Measurements from ENCODE around the gene MAP3K2. TPM values are rescaled to one million over a fixed set of nuclear protein-coding genes. Genes with fewer than 3 reads are reported as not detected.

The MAP3K2 gene, protein sequence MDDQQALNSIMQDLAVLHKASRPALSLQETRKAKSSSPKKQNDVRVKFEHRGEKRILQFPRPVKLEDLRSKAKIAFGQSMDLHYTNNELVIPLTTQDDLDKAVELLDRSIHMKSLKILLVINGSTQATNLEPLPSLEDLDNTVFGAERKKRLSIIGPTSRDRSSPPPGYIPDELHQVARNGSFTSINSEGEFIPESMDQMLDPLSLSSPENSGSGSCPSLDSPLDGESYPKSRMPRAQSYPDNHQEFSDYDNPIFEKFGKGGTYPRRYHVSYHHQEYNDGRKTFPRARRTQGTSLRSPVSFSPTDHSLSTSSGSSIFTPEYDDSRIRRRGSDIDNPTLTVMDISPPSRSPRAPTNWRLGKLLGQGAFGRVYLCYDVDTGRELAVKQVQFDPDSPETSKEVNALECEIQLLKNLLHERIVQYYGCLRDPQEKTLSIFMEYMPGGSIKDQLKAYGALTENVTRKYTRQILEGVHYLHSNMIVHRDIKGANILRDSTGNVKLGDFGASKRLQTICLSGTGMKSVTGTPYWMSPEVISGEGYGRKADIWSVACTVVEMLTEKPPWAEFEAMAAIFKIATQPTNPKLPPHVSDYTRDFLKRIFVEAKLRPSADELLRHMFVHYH
- 27.5 TPM for polyA plus RNA-seq
- long read RNA-seq, donor 1, result 0 reads
- long read RNA-seq, donor 2, partial matches to known transcripts, result 7 of 26 reads
- long read RNA-seq, donor 2, other reads (novel, unspliced or antisense), result 19 of 26 reads
- long read RNA-seq, donor 3, result 0 reads
- long read RNA-seq, donor 4, result 0 reads
- long read RNA-seq, donor 5, result 0 reads
- long read RNA-seq, donor 6, partial matches to known transcripts, result 7 of 12 reads
- long read RNA-seq, donor 6, other reads (novel, unspliced or antisense), result 5 of 12 reads
- long read RNA-seq, donor 7, partial matches to known transcripts, result 0 of 5 reads
- long read RNA-seq, donor 7, other reads (novel, unspliced or antisense), result 5 of 5 reads
- long read RNA-seq, donor 8, partial matches to known transcripts, result 10 of 21 reads
- long read RNA-seq, donor 8, other reads (novel, unspliced or antisense), result 11 of 21 reads
- long read RNA-seq, donor 9, partial matches to known transcripts, result 9 of 9 reads
- long read RNA-seq, donor 9, other reads (novel, unspliced or antisense), result 0 of 9 reads
- long read RNA-seq, donor 10, partial matches to known transcripts, result 10 of 20 reads
- long read RNA-seq, donor 10, other reads (novel, unspliced or antisense), result 10 of 20 reads
- long read RNA-seq, donor 11, partial matches to known transcripts, result 0 of 7 reads
- long read RNA-seq, donor 11, other reads (novel, unspliced or antisense), result 7 of 7 reads

DNA sequence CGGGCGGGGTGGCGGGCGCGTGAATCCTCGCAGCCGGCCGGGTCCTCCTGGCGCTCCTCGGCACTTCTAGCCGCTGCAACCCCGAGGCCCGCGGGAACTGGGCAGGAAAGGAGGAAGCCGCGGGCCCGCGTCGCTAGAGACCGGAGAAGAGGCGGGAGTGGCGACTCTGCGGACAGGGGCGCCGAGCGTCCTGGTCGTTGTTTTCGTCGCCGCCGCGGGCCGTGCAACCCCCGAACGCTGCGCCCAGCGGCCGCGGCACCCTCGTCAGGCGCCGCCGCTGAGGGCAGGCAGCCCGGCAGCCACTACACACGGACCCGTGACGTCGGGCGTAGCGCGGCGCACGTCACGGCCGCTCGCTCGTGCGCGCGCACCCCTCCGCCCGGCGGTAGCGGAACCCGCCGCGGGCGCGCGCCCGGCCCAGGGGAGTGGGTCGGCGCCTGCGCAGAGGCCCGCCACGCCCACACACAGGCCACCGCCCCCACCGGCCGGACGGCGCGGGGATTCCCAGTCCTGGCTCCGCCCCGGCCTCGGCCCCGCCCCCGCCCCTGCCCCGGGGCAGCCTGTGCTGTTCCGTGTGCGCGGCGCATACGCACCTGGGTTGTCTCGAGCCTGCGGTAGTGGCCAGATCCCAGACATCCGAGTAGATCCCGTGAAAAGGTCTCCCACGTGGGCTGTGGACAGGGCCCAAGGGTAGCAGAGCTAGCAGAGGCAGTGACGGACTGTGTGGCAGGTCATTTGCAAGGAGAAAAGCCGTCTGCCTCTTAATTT lies at the start of gene MAP3K2:
Gene MAP3K2 (minus strand): TSS at position 321 of the 768 bp plus-strand sequence. CDS start 44,846 bp downstream, outside the sequence.
- Histone ChIP-seq H3K9me3 (ENCODE audit: control insufficient read depth, low read depth, low read length) (no peaks in the 10 kb centered on the region), H3K4me1 (ENCODE audit: control insufficient read depth, insufficient read depth, low read length) (peaks cover 31% of the 10 kb centered on the region), H3K36me3 (ENCODE audit: control insufficient read depth, insufficient read depth, low read length) (peaks cover 4% of the 10 kb centered on the region), H3K4me3 (ENCODE audit: low read length) (peak within 1 kb of the TSS; percentile 73), H3K27me3 (ENCODE audit: control insufficient read depth, insufficient read depth, low read length) (no peaks in the 10 kb centered on the region), H3K27ac (ENCODE audit: low read length) (peak within 1 kb of the TSS; percentile 99)
- DNase-seq, result peak; percentile 95 to 96
- no CpG with 5 or more reads among the region's 100 CpGs for WGBS (ENCODE audit: insufficient coverage, low lambda C conversion rate)

DNA sequence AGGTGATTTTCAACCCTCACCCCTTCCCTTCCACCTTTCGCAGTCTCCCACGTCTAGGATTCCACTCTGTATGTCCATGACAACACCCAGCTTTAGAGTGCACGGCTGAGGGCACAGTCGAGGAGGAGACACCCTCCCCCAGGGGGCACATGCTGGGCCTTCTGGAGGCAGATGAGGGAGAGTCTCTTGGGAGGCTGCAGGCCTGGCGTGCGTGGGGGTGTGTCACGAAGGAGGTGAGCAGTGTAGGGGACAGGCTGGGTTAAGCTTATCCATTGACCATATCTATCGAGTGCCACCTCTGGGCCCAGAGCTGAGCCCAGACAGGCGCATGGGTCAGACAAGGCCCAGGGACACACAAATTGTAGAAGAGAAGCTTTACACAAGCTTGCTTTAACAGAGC lies 49.3 kb upstream of the MAP3K2 start:
- H3K27ac ChIP-seq (ENCODE audit: low read length), result no peak overlapping the region
- WGBS (ENCODE audit: insufficient coverage, low lambda C conversion rate), result 80% methylated on average over 1 of the region's 9 CpGs
- no peak for DNase-seq
- H3K9me3 ChIP-seq (ENCODE audit: control insufficient read depth, low read depth, low read length), result peaks cover 20% of the 10 kb centered on the region
- no peak overlapping the region for H3K4me3 ChIP-seq (ENCODE audit: low read length)
- no peaks in the 10 kb centered on the region for H3K27me3 ChIP-seq (ENCODE audit: control insufficient read depth, insufficient read depth, low read length)
- peaks cover 15% of the 10 kb centered on the region for H3K4me1 ChIP-seq (ENCODE audit: control insufficient read depth, insufficient read depth, low read length)
- H3K36me3 ChIP-seq (ENCODE audit: control insufficient read depth, insufficient read depth, low read length), result no peaks in the 10 kb centered on the region

DNA sequence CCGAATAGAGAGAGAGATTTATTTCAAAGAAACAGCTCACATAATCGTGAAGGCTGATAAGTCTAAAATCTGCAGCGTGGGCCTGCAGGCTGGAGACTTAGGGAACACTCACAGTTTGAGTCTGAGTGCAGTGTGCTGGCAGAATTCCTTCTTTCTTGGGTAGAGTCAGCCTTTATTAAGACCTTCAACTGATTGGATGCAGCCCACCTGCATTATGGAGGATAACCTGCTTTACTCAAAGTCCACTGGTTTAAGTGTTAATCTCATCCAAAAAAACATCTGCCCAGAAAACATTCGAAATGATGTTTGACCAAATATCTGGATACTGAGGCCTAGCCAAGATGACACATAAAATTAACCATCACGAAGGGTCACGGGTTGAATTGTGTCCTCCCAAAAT lies 46.7 kb upstream of the MAP3K2 start:
- Histone ChIP-seq H3K27ac (ENCODE audit: low read length) (no peak overlapping the region), H3K36me3 (ENCODE audit: control insufficient read depth, insufficient read depth, low read length) (no peaks in the 10 kb centered on the region), H3K4me1 (ENCODE audit: control insufficient read depth, insufficient read depth, low read length) (peaks cover 15% of the 10 kb centered on the region), H3K4me3 (ENCODE audit: low read length) (no peak overlapping the region), H3K9me3 (ENCODE audit: control insufficient read depth, low read depth, low read length) (peaks cover 7% of the 10 kb centered on the region), H3K27me3 (ENCODE audit: control insufficient read depth, insufficient read depth, low read length) (no peaks in the 10 kb centered on the region)
- WGBS (ENCODE audit: insufficient coverage, low lambda C conversion rate), result 100% methylated on average over 3 of the region's 6 CpGs
- DNase-seq, result no peak

DNA sequence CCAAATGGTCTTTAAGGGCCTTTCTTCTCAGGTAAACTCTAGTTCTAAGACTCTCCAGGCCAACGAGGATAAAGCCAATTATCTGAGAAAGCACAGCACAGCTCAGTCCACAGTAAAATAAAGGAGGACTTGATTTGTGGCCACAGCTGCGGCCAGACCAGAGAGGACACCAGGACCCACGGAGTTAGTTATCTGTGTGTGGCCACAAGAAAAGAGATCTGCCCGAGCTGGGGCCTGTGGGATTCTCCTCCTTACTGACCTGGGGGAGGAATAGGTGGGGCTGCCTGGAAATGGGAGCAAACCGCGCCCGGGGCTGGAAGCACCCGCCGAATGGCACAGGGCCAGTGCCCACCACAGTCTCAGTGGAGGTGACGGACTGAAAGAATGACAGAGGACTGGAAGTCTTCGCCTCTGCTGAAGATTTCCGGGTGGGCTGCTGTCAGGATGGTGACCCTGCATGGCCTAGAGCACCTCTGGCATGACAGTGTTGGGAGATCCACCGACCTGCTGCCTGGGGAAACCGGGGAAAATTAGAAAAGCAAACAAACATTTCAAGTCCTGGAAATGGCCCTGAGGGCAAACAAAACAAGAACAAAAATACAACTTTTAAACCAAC lies 43.7 kb upstream of the MAP3K2 start:
- Histone ChIP-seq H3K4me1 (ENCODE audit: control insufficient read depth, insufficient read depth, low read length) (no peaks in the 10 kb centered on the region), H3K27me3 (ENCODE audit: control insufficient read depth, insufficient read depth, low read length) (no peaks in the 10 kb centered on the region), H3K9me3 (ENCODE audit: control insufficient read depth, low read depth, low read length) (no peaks in the 10 kb centered on the region), H3K27ac (ENCODE audit: low read length) (no peak overlapping the region), H3K36me3 (ENCODE audit: control insufficient read depth, insufficient read depth, low read length) (peaks cover 2% of the 10 kb centered on the region), H3K4me3 (ENCODE audit: low read length) (no peak overlapping the region)
- DNase-seq, result no peak
- WGBS (ENCODE audit: insufficient coverage, low lambda C conversion rate), result no CpG with 5 or more reads among the region's 14 CpGs

DNA sequence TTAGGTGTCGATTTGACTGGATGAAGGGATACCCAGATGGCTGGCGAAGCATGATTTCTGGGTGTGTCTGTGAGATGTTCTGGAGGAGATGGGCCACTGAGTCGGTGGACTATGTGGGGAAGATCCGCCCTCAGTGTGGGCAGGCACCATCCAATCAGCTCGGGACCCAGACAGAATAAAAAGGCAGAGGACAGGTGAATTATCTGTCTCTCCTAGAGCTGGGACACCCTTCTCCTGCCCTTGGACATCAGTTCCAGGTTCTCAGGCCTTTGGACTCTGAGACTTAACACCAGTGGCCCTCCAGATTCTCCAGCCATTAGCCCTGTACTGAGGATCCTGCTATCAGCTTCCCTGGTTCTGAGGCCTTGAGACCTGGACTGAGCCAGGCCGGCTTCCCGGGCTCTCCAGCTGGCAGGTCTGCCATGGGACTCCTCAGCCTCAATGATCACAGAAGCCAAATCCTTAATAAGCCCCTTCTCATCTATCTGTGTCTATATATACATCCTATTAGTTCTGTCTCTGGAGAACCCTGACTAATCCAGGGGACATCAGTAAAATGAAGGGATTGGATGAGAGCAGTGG lies 42.2 kb upstream of the MAP3K2 start:
- H3K27ac ChIP-seq (ENCODE audit: low read length), result no peak overlapping the region
- H3K4me1 ChIP-seq (ENCODE audit: control insufficient read depth, insufficient read depth, low read length), result no peaks in the 10 kb centered on the region
- no CpG with 5 or more reads among the region's 7 CpGs for WGBS (ENCODE audit: insufficient coverage, low lambda C conversion rate)
- no peaks in the 10 kb centered on the region for H3K9me3 ChIP-seq (ENCODE audit: control insufficient read depth, low read depth, low read length)
- peaks cover 2% of the 10 kb centered on the region for H3K36me3 ChIP-seq (ENCODE audit: control insufficient read depth, insufficient read depth, low read length)
- H3K27me3 ChIP-seq (ENCODE audit: control insufficient read depth, insufficient read depth, low read length), result no peaks in the 10 kb centered on the region
- DNase-seq, result no peak
- no peak overlapping the region for H3K4me3 ChIP-seq (ENCODE audit: low read length)

DNA sequence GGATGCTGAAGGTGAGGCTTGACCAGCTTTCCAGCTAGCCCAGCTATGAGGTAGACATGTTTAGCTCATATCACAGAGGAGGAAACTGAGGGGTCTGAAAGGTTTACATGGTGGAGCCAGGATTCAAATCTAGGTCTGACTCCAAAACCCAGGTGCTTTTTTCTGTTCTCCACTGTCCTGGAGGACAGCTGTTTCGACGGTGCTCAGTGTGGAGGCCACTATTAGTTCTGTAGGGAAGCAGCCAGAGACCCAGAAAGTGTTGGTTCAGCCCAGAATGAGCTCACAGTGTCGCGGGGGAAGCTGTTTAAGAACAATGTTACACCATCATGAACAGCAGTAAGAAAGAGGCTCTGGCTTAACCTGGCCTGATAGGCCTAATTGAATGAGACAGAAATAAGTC lies 41.5 kb upstream of the MAP3K2 start:
- no CpG with 5 or more reads among the region's 4 CpGs for WGBS (ENCODE audit: insufficient coverage, low lambda C conversion rate)
- H3K27me3 ChIP-seq (ENCODE audit: control insufficient read depth, insufficient read depth, low read length), result no peaks in the 10 kb centered on the region
- no peaks in the 10 kb centered on the region for H3K9me3 ChIP-seq (ENCODE audit: control insufficient read depth, low read depth, low read length)
- no peaks in the 10 kb centered on the region for H3K4me1 ChIP-seq (ENCODE audit: control insufficient read depth, insufficient read depth, low read length)
- DNase-seq, result no peak
- no peak overlapping the region for H3K27ac ChIP-seq (ENCODE audit: low read length)
- peaks cover 4% of the 10 kb centered on the region for H3K36me3 ChIP-seq (ENCODE audit: control insufficient read depth, insufficient read depth, low read length)
- H3K4me3 ChIP-seq (ENCODE audit: low read length), result no peak overlapping the region

DNA sequence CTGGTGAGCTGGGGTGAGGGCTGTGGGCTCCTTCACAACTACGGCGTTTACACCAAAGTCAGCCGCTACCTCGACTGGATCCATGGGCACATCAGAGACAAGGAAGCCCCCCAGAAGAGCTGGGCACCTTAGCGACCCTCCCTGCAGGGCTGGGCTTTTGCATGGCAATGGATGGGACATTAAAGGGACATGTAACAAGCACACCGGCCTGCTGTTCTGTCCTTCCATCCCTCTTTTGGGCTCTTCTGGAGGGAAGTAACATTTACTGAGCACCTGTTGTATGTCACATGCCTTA lies 41.0 kb upstream of the MAP3K2 start:
- no peaks in the 10 kb centered on the region for H3K9me3 ChIP-seq (ENCODE audit: control insufficient read depth, low read depth, low read length)

DNA sequence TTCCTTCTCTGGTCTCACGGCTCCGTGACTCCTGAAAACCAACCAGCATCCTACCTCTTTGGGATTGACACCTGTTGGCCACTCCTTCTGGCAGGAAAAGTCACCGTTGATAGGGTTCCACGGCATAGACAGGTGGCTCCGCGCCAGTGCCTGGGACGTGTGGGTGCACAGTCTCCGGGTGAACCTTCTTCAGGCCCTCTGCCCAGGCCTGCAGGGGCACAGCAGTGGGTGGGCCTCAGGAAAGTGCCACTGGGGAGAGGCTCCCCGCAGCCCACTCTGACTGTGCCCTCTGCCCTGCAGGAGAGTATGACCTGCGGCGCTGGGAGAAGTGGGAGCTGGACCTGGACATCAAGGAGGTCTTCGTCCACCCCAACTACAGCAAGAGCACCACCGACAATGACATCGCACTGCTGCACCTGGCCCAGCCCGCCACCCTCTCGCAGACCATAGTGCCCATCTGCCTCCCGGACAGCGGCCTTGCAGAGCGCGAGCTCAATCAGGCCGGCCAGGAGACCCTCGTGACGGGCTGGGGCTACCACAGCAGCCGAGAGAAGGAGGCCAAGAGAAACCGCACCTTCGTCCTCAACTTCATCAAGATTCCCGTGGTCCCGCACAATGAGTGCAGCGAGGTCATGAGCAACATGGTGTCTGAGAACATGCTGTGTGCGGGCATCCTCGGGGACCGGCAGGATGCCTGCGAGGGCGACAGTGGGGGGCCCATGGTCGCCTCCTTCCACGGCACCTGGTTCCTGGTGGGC lies 40.5 kb upstream of the MAP3K2 start:
- no peak overlapping the region for H3K27ac ChIP-seq (ENCODE audit: low read length)
- no CpG with 5 or more reads among the region's 36 CpGs for WGBS (ENCODE audit: insufficient coverage, low lambda C conversion rate)

More for the DNA sequence above, 41.0 kb upstream of the MAP3K2 start:
- no peak for DNase-seq
- Histone ChIP-seq H3K27me3 (ENCODE audit: control insufficient read depth, insufficient read depth, low read length) (no peaks in the 10 kb centered on the region), H3K4me1 (ENCODE audit: control insufficient read depth, insufficient read depth, low read length) (no peaks in the 10 kb centered on the region), H3K36me3 (ENCODE audit: control insufficient read depth, insufficient read depth, low read length) (peaks cover 4% of the 10 kb centered on the region), H3K27ac (ENCODE audit: low read length) (no peak overlapping the region), H3K4me3 (ENCODE audit: low read length) (no peak overlapping the region)
- 100% methylated on average over 1 of the region's 6 CpGs for WGBS (ENCODE audit: insufficient coverage, low lambda C conversion rate)

More for the DNA sequence above, 40.5 kb upstream of the MAP3K2 start:
- H3K36me3 ChIP-seq (ENCODE audit: control insufficient read depth, insufficient read depth, low read length), result peaks cover 4% of the 10 kb centered on the region
- H3K4me1 ChIP-seq (ENCODE audit: control insufficient read depth, insufficient read depth, low read length), result peaks cover 4% of the 10 kb centered on the region
- peaks cover 3% of the 10 kb centered on the region for H3K9me3 ChIP-seq (ENCODE audit: control insufficient read depth, low read depth, low read length)
- no peak for DNase-seq
- H3K4me3 ChIP-seq (ENCODE audit: low read length), result no peak overlapping the region
- peaks cover 4% of the 10 kb centered on the region for H3K27me3 ChIP-seq (ENCODE audit: control insufficient read depth, insufficient read depth, low read length)

Data from large intestine (tissue), 12 donors.